HS-5 (cell line): ENCODE data around the gene AP4S1.

Source experiments
- DNase-seq: peaks from one replicate; pipeline ENCODE4 v3.0.0-alpha.2; 2012; ENCODE audit warnings: low read depth

AP4S1 gene

GRCh38 chr14:31139301-31139847 is 113.9 kb downstream of the AP4S1 start:
- no peak for DNase-seq

- DNase-seq: no peak
These were observed 117.1 kb downstream of the AP4S1 start for GRCh38 chr14:31142455-31143087.
